HG03520 (cell line): ENCODE results near the gene SECISBP2.

Experiments
- ATAC-seq: cut with Tn5 transposase; IDR thresholded peaks from one replicate; pipeline ENCODE4 v1.9.1; 2021; ENCODE audit warnings: mild to moderate bottlenecking, moderate library complexity; ENCODE audit not compliant: unreplicated experiment

SECISBP2 gene

GRCh38 chr9:89345476-89345875 is 27.2 kb downstream of the SECISBP2 start:
- no peak for ATAC-seq

- ATAC-seq: no peak
These were observed 28.4 kb downstream of the SECISBP2 start for GRCh38 chr9:89346696-89347095.

DNA sequence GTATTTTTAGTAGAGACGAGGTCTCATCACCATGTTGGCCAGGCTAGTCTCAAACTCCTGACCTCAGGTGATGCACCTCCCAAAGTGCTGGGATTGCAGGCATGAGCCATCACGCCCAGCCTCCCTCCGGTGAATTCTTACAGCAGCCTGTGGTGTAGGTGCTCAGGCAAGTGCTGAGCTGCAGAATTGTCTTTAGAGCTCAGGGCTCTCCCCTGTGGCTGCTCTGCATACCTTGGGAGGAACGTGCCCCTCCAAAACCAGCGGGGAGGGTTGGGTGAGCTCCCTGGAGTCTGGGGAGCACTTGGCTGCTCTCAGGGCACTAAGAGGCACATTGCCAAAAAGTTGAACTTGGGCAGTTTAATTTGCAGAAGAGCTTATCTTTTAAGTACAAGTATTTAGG is 29.4 kb downstream of the SECISBP2 start:
- no peak for ATAC-seq

- no peak for ATAC-seq
These were observed 31.3 kb downstream of the SECISBP2 start for GRCh38 chr9:89349607-89350006.

DNA sequence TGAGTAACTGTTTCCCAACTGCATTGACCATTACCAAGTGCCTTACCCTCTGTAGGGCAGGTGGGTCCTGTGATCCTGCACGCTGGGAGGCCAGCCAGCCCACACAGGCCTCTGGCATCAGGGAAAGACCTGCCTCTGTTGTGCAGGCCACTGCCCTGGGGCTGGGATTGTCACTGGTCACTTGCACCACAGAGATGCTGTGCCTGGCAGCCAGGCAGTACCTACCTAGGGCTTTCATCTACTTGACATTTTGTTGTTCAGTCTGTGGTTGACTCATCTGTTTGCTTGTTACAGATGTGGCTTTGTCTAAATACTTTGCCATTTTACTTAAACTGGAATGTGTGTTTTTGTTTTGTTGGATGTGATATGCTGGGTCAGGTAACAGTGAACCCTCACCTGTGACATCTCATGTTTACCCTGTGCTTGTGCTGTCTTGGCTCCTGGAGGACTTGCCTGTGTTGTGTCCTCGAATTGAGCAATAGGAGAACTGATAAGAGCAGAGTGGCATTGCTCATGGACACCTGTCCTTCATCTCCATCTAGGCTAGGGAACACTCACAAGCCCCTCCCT is 32.8 kb downstream of the SECISBP2 start:
- ATAC-seq: no peak

GRCh38 chr9:89351584-89352300 is 33.4 kb downstream of the SECISBP2 start:
- ATAC-seq: no peak

- ATAC-seq: no peak
These were observed 34.2 kb downstream of the SECISBP2 start for GRCh38 chr9:89352451-89352850.

GRCh38 chr9:89352874-89353649 is 34.8 kb downstream of the SECISBP2 start:
- no peak for ATAC-seq

- no peak for ATAC-seq
These were observed 35.7 kb downstream of the SECISBP2 start for GRCh38 chr9:89353989-89354388.

GRCh38 chr9:89354471-89354870 is 36.2 kb downstream of the SECISBP2 start:
- no peak for ATAC-seq

GRCh38 chr9:89356782-89357181 is 38.5 kb downstream of the SECISBP2 start:
- ATAC-seq: no peak

- no peak for ATAC-seq
These were observed 39.3 kb downstream of the SECISBP2 start for GRCh38 chr9:89357331-89358197.

- no peak for ATAC-seq
These were observed 40.1 kb downstream of the SECISBP2 start for GRCh38 chr9:89358376-89358916.

GRCh38 chr9:89358985-89359384 is 40.7 kb downstream of the SECISBP2 start:
- ATAC-seq: no peak

DNA sequence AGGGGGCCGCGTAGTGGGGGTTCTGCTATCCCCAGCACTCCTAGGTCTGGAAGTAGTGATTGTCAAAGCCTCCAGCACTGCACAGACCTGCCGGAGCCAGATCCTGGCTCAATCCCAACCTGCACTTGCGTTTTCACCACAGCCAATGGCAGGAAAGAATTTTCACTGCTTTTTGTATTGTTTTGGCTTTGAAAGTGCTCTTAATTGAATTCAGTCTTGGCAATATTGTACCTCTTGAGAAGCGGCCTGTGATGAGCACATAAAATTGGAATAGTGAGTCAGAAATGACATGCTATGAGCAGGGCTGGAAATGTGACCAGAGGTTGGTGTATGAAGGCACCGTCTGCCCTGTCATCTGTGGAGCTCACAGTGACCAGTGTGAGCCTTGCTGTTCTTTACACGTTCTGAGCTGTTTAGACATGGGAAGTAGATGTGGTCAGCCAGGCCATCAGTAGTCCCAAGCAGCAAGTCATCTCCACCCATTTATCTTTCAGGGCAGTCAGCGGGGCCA is 41.5 kb downstream of the SECISBP2 start:
- ATAC-seq: no peak

- ATAC-seq: no peak
These were observed 42.2 kb downstream of the SECISBP2 start for GRCh38 chr9:89360465-89360864.

DNA sequence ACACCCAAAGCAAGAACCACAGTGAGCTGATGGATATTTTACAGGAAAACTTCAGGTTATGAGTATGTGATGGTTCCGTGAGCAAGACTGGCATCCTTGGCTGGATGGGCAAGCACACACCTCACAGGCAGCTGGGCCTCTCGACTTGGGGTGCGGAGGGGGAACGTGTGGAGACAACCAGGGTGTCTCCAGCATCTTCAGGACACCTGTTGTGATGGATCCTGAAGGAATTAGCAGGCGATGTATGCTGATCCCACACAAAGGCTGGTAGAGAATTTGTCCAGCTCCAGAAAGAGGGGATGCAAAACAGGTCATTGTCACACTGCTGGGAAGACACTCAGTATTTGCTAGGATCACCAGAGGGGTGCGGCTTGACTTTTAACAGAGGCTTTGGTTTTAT is 42.7 kb downstream of the SECISBP2 start:
- ATAC-seq: no peak

- no peak for ATAC-seq
These were observed 43.7 kb downstream of the SECISBP2 start for GRCh38 chr9:89361816-89362646.

DNA sequence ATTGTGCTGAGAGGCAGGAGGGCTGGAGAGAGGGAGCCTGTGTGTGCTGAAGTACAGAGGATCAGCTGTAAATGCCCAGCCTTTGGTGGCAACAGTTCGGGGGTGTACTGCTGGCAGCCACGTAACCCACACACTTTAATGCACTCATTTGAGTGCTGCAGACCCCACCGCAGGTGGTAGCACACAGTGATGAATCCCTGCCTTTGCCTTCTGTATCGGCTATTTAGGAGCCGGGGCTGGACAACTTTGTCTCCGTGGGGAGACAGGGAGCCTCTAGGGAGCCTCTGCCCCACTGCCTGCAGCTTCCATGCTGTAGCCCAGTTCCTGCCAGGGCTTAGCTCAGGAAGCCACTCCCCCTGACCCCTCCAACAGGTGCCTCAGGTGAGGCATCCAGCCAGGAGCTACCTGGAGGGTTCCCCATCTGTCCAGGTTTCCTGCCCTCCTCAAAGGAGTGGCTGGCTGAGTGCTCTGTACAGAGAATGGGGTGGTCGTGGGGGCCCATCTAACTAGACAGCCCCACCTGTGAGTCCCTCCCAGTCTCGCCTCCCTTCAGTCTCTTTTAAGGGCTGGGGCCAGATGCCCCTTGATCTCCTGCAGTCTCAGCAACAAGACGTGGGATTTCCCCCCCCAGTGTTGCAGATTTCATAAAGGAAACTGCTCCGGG is 44.5 kb downstream of the SECISBP2 start:
- no peak for ATAC-seq
